ENCODE measurements around the gene NR2F1. TPM values are rescaled to one million over a fixed set of nuclear protein-coding genes. Genes with fewer than 3 reads are reported as not detected.

NR2F1 gene
- total RNA-seq, 1 experiment from 2014 or later, result 51.2 TPM

DNA sequence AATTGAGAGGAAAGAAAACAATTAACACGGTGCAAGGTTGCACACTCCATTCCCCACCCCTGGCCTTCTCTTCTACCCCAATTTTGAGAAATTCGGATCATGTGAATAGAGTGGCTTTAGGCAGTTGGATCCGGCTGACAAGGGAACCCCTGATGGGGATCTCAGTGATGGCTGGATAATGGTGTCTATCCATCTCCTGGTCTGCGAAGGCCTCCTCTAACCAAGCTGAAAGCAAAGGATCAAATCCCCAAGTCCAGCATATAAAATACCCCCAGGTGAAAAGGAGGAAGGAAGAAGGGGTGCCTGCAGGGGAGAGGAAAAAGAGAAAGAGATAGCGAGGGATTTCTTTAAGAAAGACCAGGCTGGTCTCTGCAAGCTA, 16.0 kb downstream of the NR2F1 start:
- Histone ChIP-seq H3K9ac (ENCODE audit: low read length) (no peak overlapping the region), H3K4me2 (ENCODE audit: low read length) (no peak overlapping the region), H3K27ac (ENCODE audit: low read depth, low read length) (no peak overlapping the region), H2AFZ (ENCODE audit: low read depth, low read length, poor library complexity, severe bottlenecking) (no peak overlapping the region), H3K79me2 (ENCODE audit: insufficient read depth, low read length) (no peaks in the 10 kb centered on the region), H3K4me1 (ENCODE audit: control insufficient read depth in 1 of 2, insufficient read depth in 2 of 2, low read length in 2 of 2) (peaks cover 15 to 17% of the 10 kb centered on the region in 2 experiments), H4K20me1 (ENCODE audit: insufficient read depth) (no peaks in the 10 kb centered on the region), H3K9me3 (ENCODE audit: control insufficient read depth in 1 of 2, insufficient read depth in 1 of 2, low read depth in 1 of 2, low read length in 2 of 2) (no peaks in the 10 kb centered on the region), H3K9me2 (ENCODE audit: insufficient read depth) (no peaks in the 10 kb centered on the region), H3K36me3 (ENCODE audit: control insufficient read depth in 1 of 2, insufficient read depth in 2 of 2, low read length in 2 of 2) (peaks cover 0 to 6% of the 10 kb centered on the region in 2 experiments; a peak in 1 of 4 replicates), H3K27me3 (ENCODE audit: insufficient read depth, low read length) (no peaks in the 10 kb centered on the region), H3K4me3 (replicated peaks in 1 of 2; ENCODE audit: low read depth in 1 of 2, low read length in 2 of 2) (no peak overlapping the region)
- no peak for ATAC-seq
- CTCF ChIA-PET, result no interaction called here
- POLR2A ChIA-PET, result no interaction called here
- no peak for TF ChIP-seq EZH2 (IDR thresholded peaks at IDR 0.05)
- TF ChIP-seq, protein P1, sequence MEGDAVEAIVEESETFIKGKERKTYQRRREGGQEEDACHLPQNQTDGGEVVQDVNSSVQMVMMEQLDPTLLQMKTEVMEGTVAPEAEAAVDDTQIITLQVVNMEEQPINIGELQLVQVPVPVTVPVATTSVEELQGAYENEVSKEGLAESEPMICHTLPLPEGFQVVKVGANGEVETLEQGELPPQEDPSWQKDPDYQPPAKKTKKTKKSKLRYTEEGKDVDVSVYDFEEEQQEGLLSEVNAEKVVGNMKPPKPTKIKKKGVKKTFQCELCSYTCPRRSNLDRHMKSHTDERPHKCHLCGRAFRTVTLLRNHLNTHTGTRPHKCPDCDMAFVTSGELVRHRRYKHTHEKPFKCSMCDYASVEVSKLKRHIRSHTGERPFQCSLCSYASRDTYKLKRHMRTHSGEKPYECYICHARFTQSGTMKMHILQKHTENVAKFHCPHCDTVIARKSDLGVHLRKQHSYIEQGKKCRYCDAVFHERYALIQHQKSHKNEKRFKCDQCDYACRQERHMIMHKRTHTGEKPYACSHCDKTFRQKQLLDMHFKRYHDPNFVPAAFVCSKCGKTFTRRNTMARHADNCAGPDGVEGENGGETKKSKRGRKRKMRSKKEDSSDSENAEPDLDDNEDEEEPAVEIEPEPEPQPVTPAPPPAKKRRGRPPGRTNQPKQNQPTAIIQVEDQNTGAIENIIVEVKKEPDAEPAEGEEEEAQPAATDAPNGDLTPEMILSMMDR (IDR thresholded peaks at IDR 0.05 in 2 of 3, conservative IDR thresholded peaks at IDR 0.05 in 1 of 3; ENCODE audit: borderline replicate concordance in 1 of 3, insufficient read depth in 1 of 3, low read depth in 2 of 3, low read length in 2 of 3), result no peak
- TF ChIP-seq ELF1 (IDR thresholded peaks at IDR 0.05; ENCODE audit: borderline replicate concordance, low read depth), result no peak
- no peak for TF ChIP-seq CEBPB (IDR thresholded peaks at IDR 0.05; ENCODE audit: low read depth)
- TF ChIP-seq FOSL1 (IDR thresholded peaks at IDR 0.05; ENCODE audit: low read depth), result no peak
- TF ChIP-seq, protein P2, sequence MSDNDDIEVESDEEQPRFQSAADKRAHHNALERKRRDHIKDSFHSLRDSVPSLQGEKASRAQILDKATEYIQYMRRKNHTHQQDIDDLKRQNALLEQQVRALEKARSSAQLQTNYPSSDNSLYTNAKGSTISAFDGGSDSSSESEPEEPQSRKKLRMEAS (IDR thresholded peaks at IDR 0.05), result no peak
- TF ChIP-seq CBX3 (IDR thresholded peaks at IDR 0.05; ENCODE audit: low read depth), result no peak
- RAD21 ChIA-PET (ENCODE audit: low non-redundant PET in 1 of 2, low total read pairs in 2 of 2, uncharacterized antibody in 2 of 2, unreplicated experiment in 2 of 2), result no interaction called here
- DNase-seq (ENCODE audit: low read depth, low spot score), result no peak
- BruUV-seq (replicated peaks), result no TSS peak
- intact Hi-C loops (cut with micrococcal nuclease), result loop anchor here (5.0 kb wide), 1 partner anchor 313 kb away; no protein-coding TSS in a partner anchor

Data from HCT116 (cell line).